Measurements from ENCODE around the gene ECSCR. TPM values are rescaled to one million over a fixed set of nuclear protein-coding genes. Genes with fewer than 3 reads are reported as not detected.
A peak's percentile ranks its signal among the peaks of the same experiment; 100 is the strongest.

Gene ECSCR
- total RNA-seq, 4 donors from 2014 or later: 12.8 to 41.0 (median 25.9) TPM

- H3K4me3 ChIP-seq: peak overlapping the region in 3 of 4 donors; percentile 36 to 58 (median 58)
- H3K27ac ChIP-seq: peak overlapping the region; percentile 82 to 97 (median 88)
- 69 to 70% methylated on average over 5 of the region's 5 CpGs for WGBS, 2 donors
- TF ChIP-seq CTCF (IDR thresholded peaks at IDR 0.05) (no peak), EP300 (IDR thresholded peaks at IDR 0.05) (no peak), POLR2A (IDR thresholded peaks at IDR 0.05) (no peak)
- H3K36me3 ChIP-seq: no peaks in the 10 kb centered on the region
- H3K9me3 ChIP-seq: no peaks in the 10 kb centered on the region
- no peaks in the 10 kb centered on the region for H3K27me3 ChIP-seq
- peaks cover 4 to 15% (median 11%) of the 10 kb centered on the region in 4 donors for H3K4me1 ChIP-seq
- DNase-seq (ENCODE audit: low spot score in 2 of 2): no peak
These were observed 58.1 kb downstream of the ECSCR start for GRCh38 chr5:139404484-139404840.

- H3K9me3 ChIP-seq: no peaks in the 10 kb centered on the region
- H3K27ac ChIP-seq: peak within 1 kb of the TSS; percentile 82 to 97 (median 88)
- peaks cover 4 to 15% (median 11%) of the 10 kb centered on the region in 4 donors for H3K4me1 ChIP-seq
- peak; percentile 98 for DNase-seq (ENCODE audit: low spot score in 2 of 2)
- no peaks in the 10 kb centered on the region for H3K36me3 ChIP-seq
- WGBS, 2 donors: 0% methylated on average over 25 to 41 of the region's 41 CpGs
- TF ChIP-seq POLR2A (IDR thresholded peaks at IDR 0.05) (no peak), CTCF (IDR thresholded peaks at IDR 0.05) (peak in 1 of 5 experiments; percentile 46), EP300 (IDR thresholded peaks at IDR 0.05) (peak; percentile 86 to 91)
- H3K27me3 ChIP-seq: no peaks in the 10 kb centered on the region
- peak within 1 kb of the TSS; percentile 36 to 58 (median 50) for H3K4me3 ChIP-seq
These were observed 58.6 kb downstream of the ECSCR start, which contains the start of gene SPATA24 for GRCh38 chr5:139403787-139404483. SPATA24 (minus strand) TSS chr5:139404089; CDS start chr5:139404060, 29 bp downstream.

- H3K36me3 ChIP-seq: no peaks in the 10 kb centered on the region
- peaks cover 4 to 15% (median 11%) of the 10 kb centered on the region in 4 donors for H3K4me1 ChIP-seq
- TF ChIP-seq POLR2A (IDR thresholded peaks at IDR 0.05) (no peak), CTCF (IDR thresholded peaks at IDR 0.05) (no peak)
- peak overlapping the region; percentile 82 to 97 (median 88) for H3K27ac ChIP-seq
- H3K27me3 ChIP-seq: no peaks in the 10 kb centered on the region
- peak overlapping the region; percentile 36 to 58 (median 50) for H3K4me3 ChIP-seq
- no peak for DNase-seq (ENCODE audit: low spot score in 2 of 2)
- WGBS, 2 donors: 9 to 15% methylated on average over 6 to 7 of the region's 7 CpGs
- H3K9me3 ChIP-seq: no peaks in the 10 kb centered on the region
These were observed 59.1 kb downstream of the ECSCR start for GRCh38 chr5:139403418-139403786.

- no peak for DNase-seq (ENCODE audit: low spot score in 2 of 2)
- Histone ChIP-seq H3K4me1 (peaks cover 4 to 15% (median 11%) of the 10 kb centered on the region in 4 donors), H3K27me3 (no peaks in the 10 kb centered on the region), H3K4me3 (no peak overlapping the region), H3K36me3 (no peaks in the 10 kb centered on the region), H3K9me3 (no peaks in the 10 kb centered on the region), H3K27ac (peak overlapping the region in 2 of 4 donors; percentile 89 to 97)
- TF ChIP-seq POLR2A (IDR thresholded peaks at IDR 0.05) (no peak), CTCF (IDR thresholded peaks at IDR 0.05) (peak in 1 of 5 experiments; percentile 10)
- 68% methylated on average over 7 of the region's 7 CpGs for WGBS, 2 donors
These were observed 59.9 kb downstream of the ECSCR start for GRCh38 chr5:139402561-139403158.

GRCh38 chr5:139401546-139401945, 61.0 kb downstream of the ECSCR start:
- DNase-seq (ENCODE audit: low spot score in 2 of 2): no peak
- H3K9me3 ChIP-seq: no peaks in the 10 kb centered on the region
- no peak overlapping the region for H3K4me3 ChIP-seq
- H3K27me3 ChIP-seq: no peaks in the 10 kb centered on the region
- peaks cover 4 to 15% (median 11%) of the 10 kb centered on the region in 4 donors for H3K4me1 ChIP-seq
- H3K27ac ChIP-seq: no peak overlapping the region
- TF ChIP-seq EP300 (IDR thresholded peaks at IDR 0.05): no peak
- no peak for TF ChIP-seq CTCF (IDR thresholded peaks at IDR 0.05)
- TF ChIP-seq POLR2A (IDR thresholded peaks at IDR 0.05): no peak
- H3K36me3 ChIP-seq: no peaks in the 10 kb centered on the region
- WGBS, 2 donors: 87 to 95% methylated on average over 9 to 10 of the region's 10 CpGs

Data from tibial nerve (tissue), 4 donors.